Astrocyte (in vitro differentiated cells and primary cell): ENCODE data around the gene RAB6B.

Experiments used
- CTCF ChIP-seq: IDR thresholded peaks from 2 replicates; pipeline ENCODE4 v1.5.1; 2011; ENCODE audit warnings: low read depth, mild to moderate bottlenecking, inconsistent platforms, low read length, moderate library complexity; ENCODE audit not compliant: insufficient read depth
- EZH2 ChIP-seq: IDR thresholded peaks from 2 replicates; pipeline ENCODE4 v1.6.1; 2012; ENCODE audit warnings: mild to moderate bottlenecking, low read length, inconsistent platforms; ENCODE audit not compliant: insufficient read depth

DNA sequence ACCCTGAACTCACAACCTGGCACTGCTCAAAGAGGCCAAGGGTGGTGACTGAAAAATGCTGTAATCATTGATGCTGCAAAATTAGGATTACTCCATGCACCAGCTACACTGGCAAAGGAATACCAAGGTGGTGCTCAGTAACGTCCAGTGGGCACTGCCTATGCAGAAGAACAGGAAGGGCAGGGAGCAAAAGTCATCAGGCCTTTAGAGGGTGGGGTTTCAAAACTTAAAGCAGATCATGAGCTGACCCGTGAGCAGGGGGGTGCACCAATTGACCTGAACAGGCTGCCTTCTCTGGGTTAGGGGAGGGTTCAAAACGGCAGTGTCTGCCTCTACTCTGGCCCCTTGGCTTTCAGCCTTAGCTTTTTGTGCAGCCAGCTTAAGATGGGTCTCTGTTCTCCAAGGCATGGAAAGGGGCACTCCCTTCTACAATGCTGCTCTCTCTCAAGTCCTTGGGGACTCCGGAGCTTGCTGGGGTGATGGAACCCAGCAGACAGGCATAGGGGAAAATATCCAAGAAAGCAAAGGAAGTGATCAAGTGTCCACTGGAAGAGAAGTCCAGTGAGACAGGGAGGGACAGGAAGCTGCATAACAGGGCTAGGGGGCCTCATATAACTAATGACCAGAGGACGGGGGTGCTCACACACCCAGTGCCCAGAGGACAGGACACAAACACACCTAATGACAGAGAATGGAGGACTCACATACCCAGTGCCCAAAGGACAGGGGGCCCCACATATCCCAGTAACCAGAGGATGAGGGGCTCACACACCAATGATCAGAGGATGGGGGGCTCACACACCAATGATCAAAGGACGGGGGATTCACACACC, 11.4 kb downstream of the RAB6B start:
- TF ChIP-seq CTCF = no peak
- TF ChIP-seq EZH2 = no peak
